ENCODE results near the gene RUSF1. TPM values are rescaled to one million over a fixed set of nuclear protein-coding genes. Genes with fewer than 3 reads are reported as not detected.
A peak's percentile ranks its signal among the peaks of the same experiment; 100 is the strongest.

RUSF1 gene
- total and polyA plus RNA-seq, 9 of the 15 experiments (the other 6 are each of a cell fraction or from before 2014, with no cell fraction given) = 0.80 to 52.8 (median 27.6) TPM

GRCh38 chr16:31453255-31454204 is 54.7 kb downstream of the RUSF1 start (continued):
- no peak for TF ChIP-seq ZNF146 (CRISPR knock-in tag; IDR thresholded peaks at IDR 0.05; ENCODE audit: unreplicated experiment)
- TF ChIP-seq ZNF407 (IDR thresholded peaks at IDR 0.05; ENCODE audit: low read depth) = 0 out of 2 replicates have a peak, but pooled peaks have one; percentile 30
- TF ChIP-seq ZNF449 (CRISPR knock-in tag; IDR thresholded peaks at IDR 0.05) = no peak
- no peak for TF ChIP-seq THRA (IDR thresholded peaks at IDR 0.05)
- no peak for TF ChIP-seq ZNF644 (tag; IDR thresholded peaks at IDR 0.05; ENCODE audit: low read depth)
- no peak for TF ChIP-seq ETS1 (conservative IDR thresholded peaks at IDR 0.05; ENCODE audit: control insufficient read depth, low read depth, low read length)
- TF ChIP-seq NCOA6 (IDR thresholded peaks at IDR 0.05) = no peak
- no peak for TF ChIP-seq RUNX1 (IDR thresholded peaks at IDR 0.05; ENCODE audit: low read depth)
- TF ChIP-seq ZNF121 (CRISPR knock-in tag; conservative IDR thresholded peaks at IDR 0.05) = no peak
- 0 out of 2 replicates have a peak, but pooled peaks have one; percentile 18 for TF ChIP-seq TAL1 (IDR thresholded peaks at IDR 0.05)
- TF ChIP-seq SIX5 (IDR thresholded peaks at IDR 0.05; ENCODE audit: borderline replicate concordance in 1 of 2, insufficient read depth in 1 of 2, low read depth in 1 of 2, low read length in 2 of 2) = no peak
- peak; percentile 4 for TF ChIP-seq TBP (optimal IDR thresholded peaks at IDR 0.05; ENCODE audit: low read depth, low read length)
- TF ChIP-seq TCF15 (CRISPR knock-in tag; IDR thresholded peaks at IDR 0.05) = no peak
- TF ChIP-seq ZNF583 (CRISPR knock-in tag; IDR thresholded peaks at IDR 0.05) = 0 out of 2 replicates have a peak, but pooled peaks have one; percentile 10

Measured in K562 (cell line).